OCI-LY7 (cell line): ENCODE data around the gene OR51B6. TPM values are rescaled to one million over a fixed set of nuclear protein-coding genes. Genes with fewer than 3 reads are reported as not detected.

Source experiments
- Bru-seq: library from RNA; stranded (reverse); fragments of 400-500 nt; gene quantifications from one replicate; lab custom pipeline; 2021; lab: Mats Ljungman, UMichigan
- BruChase-seq, 2 experiments: library from RNA; stranded (reverse); fragments of 400-500 nt; gene quantifications; one replicate each; lab custom pipeline; 2021; lab: Mats Ljungman, UMichigan
- BruUV-seq: library from RNA; stranded (reverse); fragments of 400-500 nt; replicated peaks from 2 replicates; lab custom pipeline; 2021; lab: Mats Ljungman, UMichigan
- CTCF ChIA-PET: fragments of 300-600 bp; sonication (Branson Sonifier 250); formaldehyde crosslinking; loops from one replicate; lab custom pipeline; 2022; ENCODE audit warnings: antibody characterized with exemption; ENCODE audit not compliant: unreplicated experiment; lab: Charles Lee
- POLR2A ChIA-PET: fragments of 300-600 bp; sonication (Branson Sonifier 250); formaldehyde crosslinking; loops from one replicate; lab custom pipeline; 2022; ENCODE audit warnings: antibody characterized with exemption; lab: Charles Lee
- DNase-seq: peaks from one replicate; pipeline ENCODE4 v3.0.0-alpha.2; 2015; ENCODE audit warnings: low spot score
- H2AFZ ChIP-seq: fragments of 200-600 bp; sonication (generic), shearing (Covaris generic); 2 replicates; pipeline ENCODE4 v1.6.1; 2014; ENCODE audit warnings: mild to moderate bottlenecking, antibody characterized with exemption, low read length, moderate library complexity
- H3K27ac ChIP-seq: fragments of 200-600 bp; sonication (generic); 2 replicates; pipeline ENCODE4 v1.5.1; 2014; ENCODE audit warnings: mixed run types, low read depth, mild to moderate bottlenecking, moderate library complexity, low read length, inconsistent platforms; ENCODE audit not compliant: poor library complexity, severe bottlenecking
- H3K36me3 ChIP-seq: fragments of 200-600 bp; sonication (generic); 2 replicates; pipeline ENCODE4 v1.6.1; 2014; ENCODE audit warnings: mild to moderate bottlenecking, antibody characterized with exemption, low read length, moderate library complexity, mixed read lengths; ENCODE audit not compliant: insufficient read depth
- H3K4me1 ChIP-seq: fragments of 200-600 bp; sonication (generic); 2 replicates; pipeline ENCODE4 v1.5.1; 2014; ENCODE audit warnings: mild to moderate bottlenecking, low read length; ENCODE audit not compliant: insufficient read depth, poor library complexity, severe bottlenecking
- H3K4me2 ChIP-seq: fragments of 200-600 bp; sonication (generic); 2 replicates; pipeline ENCODE4 v1.6.1; 2014; ENCODE audit warnings: mild to moderate bottlenecking, low read length
- H3K4me3 ChIP-seq: fragments of 200-600 bp; sonication (generic); 2 replicates; pipeline ENCODE4 v1.5.1; 2014; ENCODE audit warnings: mild to moderate bottlenecking, low read depth, low read length; ENCODE audit not compliant: poor library complexity, severe bottlenecking
- H3K79me2 ChIP-seq: fragments of 200-600 bp; sonication (generic); 2 replicates; pipeline ENCODE4 v1.6.1; 2016; ENCODE audit warnings: low read depth, mild to moderate bottlenecking, low read length, moderate library complexity, mixed read lengths; ENCODE audit not compliant: insufficient read depth
- H3K9me2 ChIP-seq: fragments of 200-600 bp; sonication (generic); 2 replicates; pipeline ENCODE4 v1.6.1; 2016; ENCODE audit warnings: mild to moderate bottlenecking, low read length, mixed read lengths; ENCODE audit not compliant: insufficient read depth
- H3K9me3 ChIP-seq: fragments of 200-600 bp; sonication (generic); 2 replicates; pipeline ENCODE4 v1.6.1; 2014; ENCODE audit warnings: mild to moderate bottlenecking, mixed run types, low read length, mixed read lengths
- H4K20me1 ChIP-seq: fragments of 200-600 bp; sonication (generic); 2 replicates; pipeline ENCODE4 v1.6.1; 2014; ENCODE audit warnings: mild to moderate bottlenecking, antibody characterized with exemption, low read length, moderate library complexity, mixed read lengths; ENCODE audit not compliant: insufficient read depth
- CTCF ChIP-seq: fragments of 200-600 bp; sonication (generic); conservative IDR thresholded peaks from 2 replicates; pipeline ENCODE4 v1.5.1; 2014; ENCODE audit warnings: mild to moderate bottlenecking, antibody characterized with exemption, low read length, moderate library complexity, mixed read lengths
- EZH2phosphoT487 ChIP-seq: fragments of 200-600 bp; sonication (generic); IDR thresholded peaks from 2 replicates; pipeline ENCODE4 v1.6.1; 2018; ENCODE audit warnings: low read depth, borderline replicate concordance, mild to moderate bottlenecking, mixed run types, antibody characterized with exemption, low read length, moderate library complexity, mixed read lengths
- intact Hi-C: fragments of 100-400 bp; cut with micrococcal nuclease; formaldehyde crosslinking; loops from one replicate; pipeline ENCODE4 v1.10.0; 2022; ENCODE audit not compliant: unreplicated experiment
- long read RNA-seq: library from polyadenylated mRNA; stranded (forward); transcript quantifications from one replicate; pipeline ENCODE4 v2.0.0, GENCODE V29; 2022
- total RNA-seq, 2 experiments: library from RNA; depleted of rRNA in 1 of 2; stranded (reverse); fragments of >200 nt in 1 of 2; shearing (Covaris generic) in 1 of 2; gene quantifications; 2 replicates each; pipeline ENCODE4 v1.2.3, GENCODE V29; 2014 to 2022

The OR51B6 gene
- total RNA-seq (2014; rRNA removed; shearing (Covaris generic)) (not detected in 2 replicates), total RNA-seq (2022) (not detected in 2 replicates), Bru-seq, nascent RNA (not detected), BruChase-seq, experiment 1, labeled RNA remaining after a 6-hour chase (not detected), BruChase-seq, experiment 2, labeled RNA remaining after a 2-hour chase (not detected)
- long read RNA-seq, result 0 reads

GRCh38 chr11:5351208-5351607, at the start of gene OR51B6:
Gene OR51B6, plus strand, starts transcription at chr11:5351508. Its CDS starts 0 bp downstream, at chr11:5351508.
- Histone ChIP-seq H3K79me2 (no peaks in the 10 kb centered on the region), H4K20me1 (no peaks in the 10 kb centered on the region), H3K9me2 (no peaks in the 10 kb centered on the region), H3K4me2 (no peak within 1 kb of the TSS), H3K9me3 (no peaks in the 10 kb centered on the region), H3K4me1 (no peaks in the 10 kb centered on the region), H3K36me3 (no peaks in the 10 kb centered on the region), H2AFZ (no peak within 1 kb of the TSS), H3K4me3 (no peak within 1 kb of the TSS), H3K27ac (no peak within 1 kb of the TSS)
- intact Hi-C loops, result no loop called here
- no TSS peak for BruUV-seq
- ChIA-PET CTCF (no interaction called here), POLR2A (interaction anchor here (0.9 kb wide), 1 partner anchor 12 kb away, joined by 4 read pairs; no protein-coding TSS in a partner anchor)
- no peak for DNase-seq
- TF ChIP-seq EZH2phosphoT487 (no peak), CTCF (no peak)

- H3K79me2 ChIP-seq, result no peaks in the 10 kb centered on the region
- DNase-seq, result no peak
- H3K4me1 ChIP-seq, result no peaks in the 10 kb centered on the region
- BruUV-seq, result no TSS peak
- H3K27ac ChIP-seq, result no peak within 1 kb of the TSS
- intact Hi-C loops, result no loop called here
- no peak for TF ChIP-seq EZH2phosphoT487
- no peak for TF ChIP-seq CTCF
- no peak within 1 kb of the TSS for H3K4me3 ChIP-seq
- H4K20me1 ChIP-seq, result no peaks in the 10 kb centered on the region
- no peak within 1 kb of the TSS for H3K4me2 ChIP-seq
- no peaks in the 10 kb centered on the region for H3K36me3 ChIP-seq
- H3K9me2 ChIP-seq, result no peaks in the 10 kb centered on the region
- H3K9me3 ChIP-seq, result no peaks in the 10 kb centered on the region
- POLR2A ChIA-PET, result no interaction called here
- no peak within 1 kb of the TSS for H2AFZ ChIP-seq
- CTCF ChIA-PET, result no interaction called here
These were observed 49.5 kb upstream of the OR51B6 start, which contains the start of gene OR51B4 for GRCh38 chr11:5301846-5302245. Gene OR51B4, minus strand, starts transcription at chr11:5301946. Its CDS starts 0 bp downstream, at chr11:5301946.

GRCh38 chr11:5303626-5304025, 47.7 kb upstream of the OR51B6 start:
- ChIA-PET POLR2A (no interaction called here), CTCF (no interaction called here)
- BruUV-seq, result no TSS peak

More at GRCh38 chr11:5303626-5304025, 47.7 kb upstream of the OR51B6 start:
- Histone ChIP-seq H3K9me3 (no peaks in the 10 kb centered on the region), H3K36me3 (no peaks in the 10 kb centered on the region), H2AFZ (no peak overlapping the region), H3K4me2 (no peak overlapping the region), H4K20me1 (no peaks in the 10 kb centered on the region), H3K27ac (no peak overlapping the region), H3K79me2 (no peaks in the 10 kb centered on the region), H3K4me1 (no peaks in the 10 kb centered on the region), H3K4me3 (no peak overlapping the region), H3K9me2 (no peaks in the 10 kb centered on the region)
- no peak for DNase-seq
- TF ChIP-seq EZH2phosphoT487 (no peak), CTCF (no peak)
- intact Hi-C loops, result no loop called here
